ENCODE data around the gene PAFAH1B1.

GRCh38 chr17:2694381-2695242, 101.2 kb downstream of the PAFAH1B1 start:
- TF ChIP-seq CTCF (IDR thresholded peaks at IDR 0.05) (no peak), POLR2A (IDR thresholded peaks at IDR 0.05) (no peak)

Measured in heart left ventricle (tissue), 13 donors.